ENCODE results near the gene ALCAM. TPM values are rescaled to one million over a fixed set of nuclear protein-coding genes. Genes with fewer than 3 reads are reported as not detected.
A peak's percentile ranks its signal among the peaks of the same experiment; 100 is the strongest.

ALCAM gene
- polyA plus RNA-seq (ENCODE audit: insufficient read length in 3 of 3): 100 to 1,000 TPM; 114 to 122 (median 116) TPM
- long read RNA-seq, donor 1, full-length matches to known transcripts: 15 of 23 reads
- long read RNA-seq, donor 1, partial matches to known transcripts: 8 of 23 reads
- long read RNA-seq, donor 1, other reads (novel, unspliced or antisense): 0 of 23 reads
- long read RNA-seq, donor 2, full-length matches to known transcripts: 13 of 18 reads
- long read RNA-seq, donor 2, partial matches to known transcripts: 5 of 18 reads
- long read RNA-seq, donor 2, other reads (novel, unspliced or antisense): 0 of 18 reads
- long read RNA-seq, donor 3, full-length matches to known transcripts: 11 of 16 reads
- long read RNA-seq, donor 3, partial matches to known transcripts: 5 of 16 reads
- long read RNA-seq, donor 3, other reads (novel, unspliced or antisense): 0 of 16 reads
- long read RNA-seq, donor 4, full-length matches to known transcripts: 9 of 9 reads
- long read RNA-seq, donor 4, partial matches to known transcripts: 0 of 9 reads
- long read RNA-seq, donor 4, other reads (novel, unspliced or antisense): 0 of 9 reads
- long read RNA-seq, donor 5, full-length matches to known transcripts: 4 of 4 reads
- long read RNA-seq, donor 5, partial matches to known transcripts: 0 of 4 reads
- long read RNA-seq, donor 5, other reads (novel, unspliced or antisense): 0 of 4 reads
- long read RNA-seq, donor 6, full-length matches to known transcripts: 17 of 28 reads
- long read RNA-seq, donor 6, partial matches to known transcripts: 11 of 28 reads
- long read RNA-seq, donor 6, other reads (novel, unspliced or antisense): 0 of 28 reads
- long read RNA-seq, donor 7, full-length matches to known transcripts: 23 of 34 reads
- long read RNA-seq, donor 7, partial matches to known transcripts: 11 of 34 reads
- long read RNA-seq, donor 7, other reads (novel, unspliced or antisense): 0 of 34 reads
- long read RNA-seq, donor 8, full-length matches to known transcripts: 19 of 30 reads
- long read RNA-seq, donor 8, partial matches to known transcripts: 11 of 30 reads
- long read RNA-seq, donor 8, other reads (novel, unspliced or antisense): 0 of 30 reads
- long read RNA-seq, donor 9, full-length matches to known transcripts: 20 of 30 reads
- long read RNA-seq, donor 9, partial matches to known transcripts: 10 of 30 reads
- long read RNA-seq, donor 9, other reads (novel, unspliced or antisense): 0 of 30 reads
- long read RNA-seq, donor 10, full-length matches to known transcripts: 11 of 24 reads
- long read RNA-seq, donor 10, partial matches to known transcripts: 13 of 24 reads
- long read RNA-seq, donor 10, other reads (novel, unspliced or antisense): 0 of 24 reads
- long read RNA-seq, donor 11, full-length matches to known transcripts: 9 of 26 reads
- long read RNA-seq, donor 11, partial matches to known transcripts: 17 of 26 reads
- long read RNA-seq, donor 11, other reads (novel, unspliced or antisense): 0 of 26 reads
- long read RNA-seq, donor 12, full-length matches to known transcripts: 13 of 22 reads
- long read RNA-seq, donor 12, partial matches to known transcripts: 9 of 22 reads
- long read RNA-seq, donor 12, other reads (novel, unspliced or antisense): 0 of 22 reads
- long read RNA-seq, donor 13, full-length matches to known transcripts: 4 of 4 reads
- long read RNA-seq, donor 13, partial matches to known transcripts: 0 of 4 reads
- long read RNA-seq, donor 13, other reads (novel, unspliced or antisense): 0 of 4 reads
- long read RNA-seq, donor 14: 0 reads
- long read RNA-seq, donor 15, full-length matches to known transcripts: 7 of 32 reads
- long read RNA-seq, donor 15, partial matches to known transcripts: 25 of 32 reads
- long read RNA-seq, donor 15, other reads (novel, unspliced or antisense): 0 of 32 reads
- long read RNA-seq, donor 16, full-length matches to known transcripts: 21 of 26 reads
- long read RNA-seq, donor 16, partial matches to known transcripts: 5 of 26 reads
- long read RNA-seq, donor 16, other reads (novel, unspliced or antisense): 0 of 26 reads

- peak; percentile 96 for DNase-seq
These were observed at the start of gene ALCAM for GRCh38 chr3:105366326-105367062. ALCAM (plus strand) TSS chr3:105366909.

GRCh38 chr3:105317841-105318240, 48.9 kb upstream of the ALCAM start:
- DNase-seq: no peak

GRCh38 chr3:105322570-105323273, 44.0 kb upstream of the ALCAM start:
- DNase-seq: no peak

GRCh38 chr3:105323274-105323599, 43.5 kb upstream of the ALCAM start:
- no peak for DNase-seq

GRCh38 chr3:105324951-105325350, 41.8 kb upstream of the ALCAM start:
- DNase-seq: no peak

- no peak for DNase-seq
These were observed 38.9 kb upstream of the ALCAM start for GRCh38 chr3:105327662-105328337.

- DNase-seq: no peak
These were observed 38.4 kb upstream of the ALCAM start for GRCh38 chr3:105328338-105328730.

- no peak for DNase-seq
These were observed 33.7 kb upstream of the ALCAM start for GRCh38 chr3:105332961-105333360.

- DNase-seq: no peak
These were observed 32.4 kb upstream of the ALCAM start for GRCh38 chr3:105334138-105334882.

- no peak for DNase-seq
These were observed 26.8 kb upstream of the ALCAM start for GRCh38 chr3:105339946-105340345.

- DNase-seq: no peak
These were observed 22.7 kb upstream of the ALCAM start for GRCh38 chr3:105343991-105344390.

GRCh38 chr3:105345156-105345555, 21.6 kb upstream of the ALCAM start:
- DNase-seq: no peak

- DNase-seq: no peak
These were observed 18.9 kb upstream of the ALCAM start for GRCh38 chr3:105347625-105348302.

- no peak for DNase-seq
These were observed 18.4 kb upstream of the ALCAM start for GRCh38 chr3:105348307-105348706.

- no peak for DNase-seq
These were observed 16.9 kb upstream of the ALCAM start for GRCh38 chr3:105349684-105350387.

GRCh38 chr3:105351821-105352220, 14.9 kb upstream of the ALCAM start:
- DNase-seq: no peak
